Right atrium auricular region (tissue), 2 donors: ENCODE data around the gene CLCN4. TPM values are rescaled to one million over a fixed set of nuclear protein-coding genes. Genes with fewer than 3 reads are reported as not detected.

Experiments
- DNase-seq: peaks from one replicate; pipeline ENCODE4 v3.0.0-alpha.2; 2019; ENCODE audit warnings: low spot score
- H3K27ac ChIP-seq, 2 donors: fragments of 200-600 bp; sonication (generic); 1 replicate in 1 of 2; 2 replicates in 1 of 2; pipeline ENCODE4 v1.5.1; 2016 to 2019
- H3K27me3 ChIP-seq, 2 donors: fragments of 200-600 bp; sonication (generic); one replicate each; pipeline versions ENCODE4 v1.5.1 to v1.6.0; 2017 to 2019
- H3K36me3 ChIP-seq: fragments of 200-600 bp; sonication (generic); one replicate; pipeline ENCODE4 v1.5.1; 2016
- H3K4me1 ChIP-seq, 2 donors: fragments of 200-600 bp; sonication (generic); one replicate each; pipeline versions ENCODE4 v1.5.1 to v1.6.0; 2017 to 2019
- H3K4me3 ChIP-seq, 2 donors: fragments of 200-600 bp; sonication (generic); 1 replicate in 1 of 2; 2 replicates in 1 of 2; pipeline ENCODE4 v1.5.1; 2017 to 2019; ENCODE audit warnings: mild to moderate bottlenecking in 1 of 2, moderate library complexity in 1 of 2
- H3K9me3 ChIP-seq, 2 donors: fragments of 200-600 bp; sonication (generic); one replicate each; pipeline ENCODE4 v1.5.1; 2019
- CTCF ChIP-seq, 2 donors: fragments of 200-600 bp; sonication (generic); IDR thresholded peaks; one replicate each; pipeline ENCODE4 v1.5.1; 2019; ENCODE audit warnings: antibody characterized with exemption in 2 of 2
- total RNA-seq, 2 donors: library from RNA; depleted of rRNA; stranded (reverse); fragments of >200 nt; gene quantifications; one replicate each; pipeline ENCODE4 v1.1.0, GENCODE V29; 2016

The CLCN4 gene
- total RNA-seq, 2 donors from 2014 or later: 15.6 to 37.6 TPM

- Histone ChIP-seq H3K36me3 (no peaks in the 10 kb centered on the region), H3K9me3 (no peaks in the 10 kb centered on the region), H3K4me1 (peaks cover 0 to 26% of the 10 kb centered on the region in 2 donors), H3K27me3 (no peaks in the 10 kb centered on the region), H3K27ac (no peak overlapping the region), H3K4me3 (no peak overlapping the region)
- DNase-seq: no peak
- TF ChIP-seq CTCF (IDR thresholded peaks at IDR 0.05): no peak
Measured at GRCh38 chrX:10163031-10163430, 6.3 kb downstream of the CLCN4 start.

GRCh38 chrX:10164879-10165278, 8.1 kb downstream of the CLCN4 start:
- Histone ChIP-seq H3K4me1 (peaks cover 0 to 22% of the 10 kb centered on the region in 2 donors), H3K27ac (no peak overlapping the region), H3K9me3 (no peaks in the 10 kb centered on the region), H3K27me3 (no peaks in the 10 kb centered on the region), H3K4me3 (no peak overlapping the region), H3K36me3 (no peaks in the 10 kb centered on the region)
- TF ChIP-seq CTCF (IDR thresholded peaks at IDR 0.05): no peak
- no peak for DNase-seq

GRCh38 chrX:10165580-10166247, 8.9 kb downstream of the CLCN4 start:
- TF ChIP-seq CTCF (IDR thresholded peaks at IDR 0.05): no peak
- Histone ChIP-seq H3K9me3 (no peaks in the 10 kb centered on the region), H3K36me3 (no peaks in the 10 kb centered on the region), H3K4me1 (peaks cover 0 to 19% of the 10 kb centered on the region in 2 donors), H3K27ac (peak overlapping the region; percentile 9 to 52), H3K27me3 (no peaks in the 10 kb centered on the region), H3K4me3 (no peak overlapping the region)
- DNase-seq: no peak

GRCh38 chrX:10166248-10166716, 9.5 kb downstream of the CLCN4 start:
- H3K9me3 ChIP-seq: no peaks in the 10 kb centered on the region
- TF ChIP-seq CTCF (IDR thresholded peaks at IDR 0.05): no peak
- H3K27ac ChIP-seq: peak overlapping the region; percentile 9 to 46
- no peaks in the 10 kb centered on the region for H3K36me3 ChIP-seq
- no peak overlapping the region for H3K4me3 ChIP-seq
- H3K27me3 ChIP-seq: no peaks in the 10 kb centered on the region
- no peak for DNase-seq
- peaks cover 0 to 13% of the 10 kb centered on the region in 2 donors for H3K4me1 ChIP-seq

GRCh38 chrX:10166731-10167151, 10.0 kb downstream of the CLCN4 start:
- Histone ChIP-seq H3K27me3 (no peaks in the 10 kb centered on the region), H3K4me3 (no peak overlapping the region), H3K4me1 (peaks cover 0 to 13% of the 10 kb centered on the region in 2 donors), H3K27ac (peak overlapping the region in 1 of 2 donors; percentile 46), H3K36me3 (no peaks in the 10 kb centered on the region), H3K9me3 (no peaks in the 10 kb centered on the region)
- TF ChIP-seq CTCF (IDR thresholded peaks at IDR 0.05): no peak
- DNase-seq: no peak

GRCh38 chrX:10167573-10167972, 10.8 kb downstream of the CLCN4 start:
- Histone ChIP-seq H3K4me3 (no peak overlapping the region), H3K27me3 (no peaks in the 10 kb centered on the region), H3K36me3 (no peaks in the 10 kb centered on the region), H3K4me1 (peaks cover 0 to 13% of the 10 kb centered on the region in 2 donors), H3K9me3 (no peaks in the 10 kb centered on the region), H3K27ac (peak overlapping the region in 1 of 2 donors; percentile 46)
- TF ChIP-seq CTCF (IDR thresholded peaks at IDR 0.05): no peak
- no peak for DNase-seq
